Large intestine (tissue), 3 donors: ENCODE measurements around the gene ZNF771. TPM values are rescaled to one million over a fixed set of nuclear protein-coding genes. Genes with fewer than 3 reads are reported as not detected.
A peak's percentile ranks its signal among the peaks of the same experiment; 100 is the strongest.

Experiments
- DNase-seq, 2 donors: peaks; one replicate each; pipeline versions ENCODE4 v3.0.0 to v3.0.0-alpha.2; 2013
- H3K27ac ChIP-seq: one replicate; pipeline ENCODE4 v1.5.1; 2013; ENCODE audit warnings: low read length
- H3K27me3 ChIP-seq: 2 replicates; pipeline ENCODE4 v1.6.1; 2013; ENCODE audit warnings: low read length; ENCODE audit not compliant: control insufficient read depth, insufficient read depth
- H3K36me3 ChIP-seq: 2 replicates; pipeline ENCODE4 v1.6.1; 2013; ENCODE audit warnings: low read length; ENCODE audit not compliant: control insufficient read depth, insufficient read depth
- H3K4me1 ChIP-seq: one replicate; pipeline ENCODE4 v1.6.1; 2013; ENCODE audit warnings: low read length; ENCODE audit not compliant: control insufficient read depth, insufficient read depth
- H3K4me3 ChIP-seq: one replicate; pipeline ENCODE4 v1.5.1; 2013; ENCODE audit warnings: low read length
- H3K9me3 ChIP-seq: one replicate; pipeline ENCODE4 v1.6.1; 2013; ENCODE audit warnings: mild to moderate bottlenecking, low read depth, low read length, moderate library complexity; ENCODE audit not compliant: control insufficient read depth
- WGBS: methylation state at CpG from one replicate; pipeline ENCODE4 v1.1.5; 2013; ENCODE audit warnings: low lambda C conversion rate; ENCODE audit not compliant: insufficient coverage; 5-methylcytosine and 5-hydroxymethylcytosine counted together
- polyA plus RNA-seq: library from polyadenylated mRNA; unstranded; fragments of 120-200 nt; gene quantifications from one replicate; pipeline ENCODE4 v1.2.1, GENCODE V29; 2013

ZNF771 gene
- polyA plus RNA-seq, 1 donor, result 4.0 TPM

DNA sequence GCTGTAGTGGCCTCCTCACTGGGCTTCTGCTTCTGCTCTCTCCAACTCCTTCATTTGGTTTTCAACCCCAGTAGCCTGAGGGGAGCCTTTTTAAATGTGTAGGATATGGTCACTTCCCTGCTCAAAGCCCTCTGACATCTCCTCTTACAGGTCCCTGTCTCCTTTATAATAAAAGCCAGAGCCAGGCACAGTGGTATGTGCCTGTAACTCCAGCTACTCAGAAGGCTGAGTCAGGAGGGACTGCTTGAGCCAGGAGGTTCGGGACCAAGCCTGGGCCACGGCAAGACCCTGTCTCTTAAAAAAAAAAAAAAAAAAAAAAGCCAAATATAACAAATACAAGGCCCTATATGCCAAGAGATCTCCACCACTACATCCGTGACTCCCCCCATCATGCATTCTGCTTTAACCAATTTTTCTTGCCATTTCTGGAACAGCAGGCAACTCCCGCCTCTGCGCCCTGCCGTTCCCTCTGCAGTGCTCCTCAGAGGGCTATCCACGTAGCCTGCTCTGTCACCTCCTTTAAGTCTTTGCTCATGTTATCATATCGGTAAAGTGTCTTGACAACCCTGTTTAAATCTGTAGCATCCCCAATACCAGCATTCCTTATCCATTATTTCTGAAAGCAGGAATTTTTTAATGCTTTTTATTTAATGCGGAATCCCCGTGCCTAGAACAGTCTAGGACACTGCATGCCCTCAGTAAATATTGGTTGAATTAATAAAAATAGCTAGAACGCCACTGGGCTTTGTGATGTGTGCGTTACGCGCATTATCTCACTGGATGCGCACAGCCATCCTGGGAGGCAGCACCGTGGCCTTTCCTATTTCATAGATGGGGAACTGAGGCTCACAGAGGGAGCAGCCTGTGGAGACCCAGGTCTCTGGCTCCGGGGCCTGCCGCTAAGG, 9.5 kb downstream of the ZNF771 start:
- H3K4me3 ChIP-seq, result peak overlapping the region; percentile 54
- no peak for DNase-seq

DNA sequence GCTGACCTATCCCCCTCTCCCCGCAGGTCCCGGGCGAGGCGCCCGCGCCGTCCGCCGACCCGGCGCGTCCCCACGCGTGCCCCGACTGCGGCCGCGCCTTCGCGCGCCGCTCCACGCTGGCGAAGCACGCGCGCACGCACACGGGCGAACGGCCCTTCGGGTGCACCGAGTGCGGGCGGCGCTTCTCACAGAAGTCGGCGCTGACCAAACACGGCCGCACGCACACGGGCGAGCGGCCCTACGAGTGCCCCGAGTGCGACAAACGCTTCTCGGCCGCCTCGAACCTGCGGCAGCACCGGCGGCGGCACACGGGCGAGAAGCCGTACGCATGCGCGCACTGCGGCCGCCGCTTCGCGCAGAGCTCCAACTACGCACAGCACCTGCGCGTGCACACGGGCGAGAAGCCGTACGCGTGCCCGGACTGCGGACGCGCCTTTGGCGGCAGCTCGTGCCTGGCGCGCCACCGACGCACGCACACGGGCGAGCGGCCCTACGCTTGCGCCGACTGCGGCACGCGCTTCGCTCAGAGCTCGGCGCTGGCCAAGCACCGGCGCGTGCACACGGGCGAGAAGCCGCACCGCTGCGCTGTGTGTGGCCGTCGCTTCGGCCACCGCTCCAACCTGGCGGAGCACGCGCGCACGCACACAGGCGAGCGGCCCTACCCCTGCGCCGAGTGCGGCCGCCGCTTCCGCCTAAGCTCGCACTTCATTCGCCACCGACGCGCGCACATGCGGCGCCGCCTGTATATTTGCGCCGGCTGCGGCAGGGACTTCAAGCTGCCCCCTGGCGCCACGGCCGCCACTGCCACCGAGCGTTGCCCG, 10.3 kb downstream of the ZNF771 start:
- Histone ChIP-seq H3K4me3 (peak overlapping the region; percentile 54), H3K27ac (peak overlapping the region; percentile 78), H3K9me3 (no peaks in the 10 kb centered on the region), H3K36me3 (peaks cover 22% of the 10 kb centered on the region), H3K4me1 (peaks cover 7% of the 10 kb centered on the region), H3K27me3 (no peaks in the 10 kb centered on the region)
- WGBS, result no CpG with 5 or more reads among the region's 140 CpGs
- peak; percentile 96 to 97 for DNase-seq

More for the DNA sequence above, 9.5 kb downstream of the ZNF771 start:
- Histone ChIP-seq H3K9me3 (no peaks in the 10 kb centered on the region), H3K27me3 (no peaks in the 10 kb centered on the region), H3K36me3 (peaks cover 19% of the 10 kb centered on the region), H3K27ac (peak overlapping the region; percentile 78), H3K4me1 (peaks cover 7% of the 10 kb centered on the region)
- 95% methylated on average over 3 of the region's 18 CpGs for WGBS

GRCh38 chr16:30418350-30419181, 11.2 kb downstream of the ZNF771 start:
- peak overlapping the region; percentile 49 for H3K4me3 ChIP-seq
- H3K9me3 ChIP-seq, result no peaks in the 10 kb centered on the region
- no peak for DNase-seq
- H3K4me1 ChIP-seq, result peaks cover 7% of the 10 kb centered on the region
- peaks cover 23% of the 10 kb centered on the region for H3K36me3 ChIP-seq
- no peaks in the 10 kb centered on the region for H3K27me3 ChIP-seq
- peak overlapping the region; percentile 78 for H3K27ac ChIP-seq
- 100% methylated on average over 1 of the region's 31 CpGs for WGBS

GRCh38 chr16:30421010-30421409, 13.6 kb downstream of the ZNF771 start:
- peaks cover 7% of the 10 kb centered on the region for H3K4me1 ChIP-seq
- no peak for DNase-seq
- 90% methylated on average over 2 of the region's 5 CpGs for WGBS
- no peaks in the 10 kb centered on the region for H3K9me3 ChIP-seq
- H3K27me3 ChIP-seq, result no peaks in the 10 kb centered on the region
- no peak overlapping the region for H3K4me3 ChIP-seq
- peaks cover 34% of the 10 kb centered on the region for H3K36me3 ChIP-seq
- no peak overlapping the region for H3K27ac ChIP-seq

DNA sequence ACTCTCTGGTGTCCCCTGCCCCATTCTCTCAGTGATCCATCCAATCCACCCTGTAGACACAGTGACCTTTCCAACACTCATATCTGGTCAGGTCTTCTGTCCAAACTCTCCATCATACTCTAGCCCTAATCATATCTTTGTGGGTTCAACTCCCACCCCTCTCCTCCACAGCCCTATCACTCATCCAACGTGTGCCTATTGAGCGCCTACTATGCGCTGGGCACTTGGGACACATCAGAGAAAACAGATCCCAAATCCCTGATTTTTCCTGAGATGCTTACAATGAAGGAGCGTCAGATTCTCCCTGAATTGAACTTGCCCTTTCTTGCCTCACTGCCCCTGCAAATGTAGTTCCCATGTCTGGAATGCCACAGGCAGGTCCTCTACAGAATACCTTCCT, 20.6 kb downstream of the ZNF771 start:
- H3K4me1 ChIP-seq, result peaks cover 11% of the 10 kb centered on the region
- no peaks in the 10 kb centered on the region for H3K9me3 ChIP-seq
- no peak overlapping the region for H3K4me3 ChIP-seq
- H3K27ac ChIP-seq, result no peak overlapping the region
- no peak for DNase-seq
- H3K36me3 ChIP-seq, result peaks cover 24% of the 10 kb centered on the region
- WGBS, result no CpG with 5 or more reads among the region's 4 CpGs
- no peaks in the 10 kb centered on the region for H3K27me3 ChIP-seq

- Histone ChIP-seq H3K36me3 (peaks cover 12% of the 10 kb centered on the region), H3K27ac (peak overlapping the region; percentile 69), H3K4me3 (peak overlapping the region; percentile 88), H3K27me3 (no peaks in the 10 kb centered on the region), H3K4me1 (peaks cover 11% of the 10 kb centered on the region), H3K9me3 (no peaks in the 10 kb centered on the region)
- DNase-seq, result no peak
- WGBS, result no CpG with 5 or more reads among the region's 11 CpGs
Observed at GRCh38 chr16:30429418-30429677, 21.9 kb downstream of the ZNF771 start.

- Histone ChIP-seq H3K27me3 (no peaks in the 10 kb centered on the region), H3K36me3 (peaks cover 8% of the 10 kb centered on the region), H3K4me1 (peaks cover 11% of the 10 kb centered on the region), H3K4me3 (peak within 1 kb of the TSS; percentile 88), H3K27ac (peak within 1 kb of the TSS; percentile 69), H3K9me3 (no peaks in the 10 kb centered on the region)
- WGBS, result no CpG with 5 or more reads among the region's 49 CpGs
- peak; percentile 99 to 100 for DNase-seq
Observed at GRCh38 chr16:30429678-30430427, 22.4 kb downstream of the ZNF771 start, which contains the start of gene DCTPP1. DCTPP1 (minus strand) TSS chr16:30430030; CDS start chr16:30429980, 50 bp downstream.

- peaks cover 11% of the 10 kb centered on the region for H3K4me1 ChIP-seq
- H3K36me3 ChIP-seq, result peaks cover 8% of the 10 kb centered on the region
- H3K27ac ChIP-seq, result peak overlapping the region; percentile 69
- H3K4me3 ChIP-seq, result peak overlapping the region; percentile 2
- no peaks in the 10 kb centered on the region for H3K27me3 ChIP-seq
- H3K9me3 ChIP-seq, result no peaks in the 10 kb centered on the region
- no peak for DNase-seq
- WGBS, result no CpG with 5 or more reads among the region's 19 CpGs
Observed at GRCh38 chr16:30430428-30430970, 23.1 kb downstream of the ZNF771 start.

DNA sequence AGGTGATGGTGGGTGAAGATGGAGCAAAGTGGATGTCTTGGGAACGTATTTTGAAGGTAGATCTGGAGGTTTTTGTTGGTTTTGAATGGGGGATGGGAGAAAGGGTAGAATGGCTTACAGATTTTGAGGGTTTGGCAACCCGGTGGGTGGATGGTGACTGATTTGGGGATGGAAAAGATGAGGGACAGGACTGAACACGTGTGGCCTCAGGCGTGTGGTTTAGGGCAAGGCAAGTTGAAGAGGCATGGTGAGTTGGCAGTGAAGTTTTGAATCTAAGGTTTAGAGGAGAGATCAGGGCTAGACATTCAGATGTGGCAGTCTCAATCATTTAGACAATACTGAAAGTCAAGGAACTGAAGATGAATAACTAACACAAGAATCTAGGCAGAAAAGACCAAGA, 27.4 kb downstream of the ZNF771 start:
- Histone ChIP-seq H3K4me3 (no peak overlapping the region), H3K36me3 (no peaks in the 10 kb centered on the region), H3K27ac (no peak overlapping the region), H3K4me1 (peaks cover 5% of the 10 kb centered on the region), H3K27me3 (no peaks in the 10 kb centered on the region), H3K9me3 (no peaks in the 10 kb centered on the region)
- whole genome bisulfite sequencing, result 100% methylated on average over 1 of the region's 4 CpGs
- DNase-seq, result no peak
